ENCODE measurements around the gene TIGD6. TPM values are rescaled to one million over a fixed set of nuclear protein-coding genes. Genes with fewer than 3 reads are reported as not detected.

Gene TIGD6
- total and polyA plus RNA-seq, 7 donors, result 1.4 to 7.8 (median 2.8) TPM

DNA sequence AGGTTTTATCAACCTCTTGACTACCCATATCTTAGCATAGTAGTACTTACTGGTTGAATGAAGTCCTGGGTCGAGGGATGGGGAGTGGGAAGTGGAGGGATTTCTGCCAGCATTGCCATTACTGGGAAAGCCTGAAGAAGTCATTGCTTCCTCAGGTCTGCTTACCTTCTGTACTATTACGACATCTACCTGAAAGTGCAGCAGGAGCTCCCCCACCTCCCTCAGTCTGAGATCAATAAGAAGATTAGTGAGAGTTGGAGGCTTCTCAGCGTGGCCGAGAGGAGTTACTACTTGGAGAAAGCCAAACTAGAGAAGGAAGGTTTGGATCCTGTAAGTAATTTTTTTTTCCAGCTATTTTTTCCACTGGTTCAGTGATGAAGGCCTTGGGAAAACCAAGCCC lies 5.9 kb upstream of the TIGD6 start:
- TF ChIP-seq CTCF (IDR thresholded peaks at IDR 0.05), result no peak
- H3K4me3 ChIP-seq, result no peak overlapping the region
- no peaks in the 10 kb centered on the region for H3K9me3 ChIP-seq
- ATAC-seq (no peak), DNase-seq (no peak)
- H3K36me3 ChIP-seq (ENCODE audit: insufficient read depth in 1 of 2, low read depth in 1 of 2), result peaks cover 10 to 75% of the 10 kb centered on the region in 2 donors
- intact Hi-C loops (cut with DNase I), result no loop called here
- no peak overlapping the region for H3K27ac ChIP-seq
- 92 to 98% (median 93%) methylated on average over 4 of the region's 4 CpGs for WGBS, 3 donors
- H3K27me3 ChIP-seq (ENCODE audit: insufficient read depth in 3 of 3, low read length in 2 of 3), result no peaks in the 10 kb centered on the region
- H3K4me1 ChIP-seq, result peaks cover 20% of the 10 kb centered on the region

DNA sequence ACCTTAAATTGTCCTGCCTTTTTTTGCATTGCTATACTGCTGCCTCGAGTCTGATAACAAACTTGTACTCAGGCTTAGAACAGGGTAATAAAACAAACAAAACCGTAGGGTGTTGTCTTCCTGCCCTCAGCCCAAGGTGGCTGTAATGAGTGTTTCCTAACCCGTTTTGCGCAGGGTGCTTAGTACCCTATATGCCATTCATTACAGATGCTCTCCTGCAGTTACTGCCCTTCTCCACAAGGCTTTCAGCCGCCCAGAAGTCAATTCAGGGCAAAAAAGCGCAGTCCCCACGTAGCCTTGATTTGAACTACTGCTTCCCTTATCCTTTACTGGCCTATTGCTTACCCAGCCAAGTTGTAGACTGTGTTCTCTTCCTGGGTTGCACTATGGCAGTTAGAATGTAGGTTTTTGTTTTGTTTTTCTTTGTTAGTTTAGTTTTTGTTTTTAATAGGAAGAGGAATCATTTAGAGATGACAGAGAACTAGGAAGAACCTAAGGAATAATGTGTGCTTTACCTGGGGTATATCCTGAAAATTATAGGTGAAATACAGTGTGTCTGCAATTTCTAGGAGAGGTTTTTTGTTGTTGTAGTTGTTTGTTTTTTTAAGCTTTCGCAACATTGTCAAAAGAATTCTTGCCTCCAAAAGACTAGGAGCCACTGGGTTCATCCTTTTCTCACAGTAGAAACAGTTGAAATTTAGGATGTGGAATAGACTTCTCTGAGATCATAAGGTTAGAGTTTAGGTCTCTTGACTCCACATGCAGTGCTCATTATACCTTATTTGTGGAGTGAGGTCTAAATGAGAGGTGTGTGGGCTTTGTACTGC lies 1.4 kb upstream of the TIGD6 start:
- Histone ChIP-seq H3K4me3 (peak overlapping the region; percentile 97), H3K27me3 (ENCODE audit: insufficient read depth in 3 of 3, low read length in 2 of 3) (no peaks in the 10 kb centered on the region), H3K4me1 (peaks cover 29% of the 10 kb centered on the region), H3K27ac (peak overlapping the region; percentile 96), H3K36me3 (ENCODE audit: insufficient read depth in 1 of 2, low read depth in 1 of 2) (peaks cover 7 to 37% of the 10 kb centered on the region in 2 donors), H3K9me3 (no peaks in the 10 kb centered on the region)
- DNase-seq, result peak in 1 of 2 donors; percentile 22
- peak; percentile 28 to 60 (median 36) for ATAC-seq
- TF ChIP-seq CTCF (IDR thresholded peaks at IDR 0.05), result peak; percentile 63
- intact Hi-C loops (cut with DNase I), result no loop called here
- 13 to 17% (median 14%) methylated on average over 8 of the region's 8 CpGs for WGBS, 3 donors

GRCh38 chr5:150000990-150001659 lies 671 bp upstream of the TIGD6 start:
- H3K27ac ChIP-seq, result peak overlapping the region; percentile 96
- intact Hi-C loops (cut with DNase I), result no loop called here
- H3K9me3 ChIP-seq, result no peaks in the 10 kb centered on the region
- no peak for TF ChIP-seq CTCF (IDR thresholded peaks at IDR 0.05)
- DNase-seq, result peak; percentile 46 to 72
- peak; percentile 47 to 68 (median 58) for ATAC-seq
- 0% methylated on average over 44 of the region's 44 CpGs for WGBS, 3 donors
- no peaks in the 10 kb centered on the region for H3K27me3 ChIP-seq (ENCODE audit: insufficient read depth in 3 of 3, low read length in 2 of 3)
- peaks cover 2 to 34% of the 10 kb centered on the region in 2 donors for H3K36me3 ChIP-seq (ENCODE audit: insufficient read depth in 1 of 2, low read depth in 1 of 2)
- H3K4me3 ChIP-seq, result peak overlapping the region; percentile 97
- peaks cover 29% of the 10 kb centered on the region for H3K4me1 ChIP-seq

DNA sequence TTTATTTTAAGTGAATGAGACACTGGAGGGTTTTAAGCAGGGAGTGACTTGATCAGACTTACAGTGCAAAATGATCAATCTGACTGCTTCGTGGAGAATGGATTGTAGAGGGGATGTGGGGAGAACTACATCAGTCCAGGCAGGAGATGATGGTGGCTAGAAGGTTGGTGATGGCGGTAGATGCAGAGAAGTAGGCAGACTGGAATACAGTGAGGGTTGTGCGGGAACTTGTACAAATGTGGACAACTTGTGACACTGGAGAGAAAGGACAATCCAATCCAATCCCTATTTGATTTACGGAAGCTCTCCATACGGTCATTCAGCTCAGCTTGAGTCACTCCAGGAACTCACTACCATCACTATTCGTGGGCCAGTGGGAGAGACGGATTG lies 593 bp downstream of the TIGD6 start:
- intact Hi-C loops (cut with DNase I), result no loop called here
- DNase-seq (no peak), ATAC-seq (no peak)
- H3K9me3 ChIP-seq, result no peaks in the 10 kb centered on the region
- peaks cover 29% of the 10 kb centered on the region for H3K4me1 ChIP-seq
- peak overlapping the region; percentile 97 for H3K4me3 ChIP-seq
- H3K36me3 ChIP-seq (ENCODE audit: insufficient read depth in 1 of 2, low read depth in 1 of 2), result peaks cover 2 to 32% of the 10 kb centered on the region in 2 donors
- peak overlapping the region; percentile 96 for H3K27ac ChIP-seq
- H3K27me3 ChIP-seq (ENCODE audit: insufficient read depth in 3 of 3, low read length in 2 of 3), result no peaks in the 10 kb centered on the region
- WGBS, 3 donors, result 10 to 13% (median 11%) methylated on average over 7 of the region's 7 CpGs
- no peak for TF ChIP-seq CTCF (IDR thresholded peaks at IDR 0.05)

Data from psoas muscle (tissue), 8 donors.